ENCODE data around the gene NEMP1.

The NEMP1 gene

DNA sequence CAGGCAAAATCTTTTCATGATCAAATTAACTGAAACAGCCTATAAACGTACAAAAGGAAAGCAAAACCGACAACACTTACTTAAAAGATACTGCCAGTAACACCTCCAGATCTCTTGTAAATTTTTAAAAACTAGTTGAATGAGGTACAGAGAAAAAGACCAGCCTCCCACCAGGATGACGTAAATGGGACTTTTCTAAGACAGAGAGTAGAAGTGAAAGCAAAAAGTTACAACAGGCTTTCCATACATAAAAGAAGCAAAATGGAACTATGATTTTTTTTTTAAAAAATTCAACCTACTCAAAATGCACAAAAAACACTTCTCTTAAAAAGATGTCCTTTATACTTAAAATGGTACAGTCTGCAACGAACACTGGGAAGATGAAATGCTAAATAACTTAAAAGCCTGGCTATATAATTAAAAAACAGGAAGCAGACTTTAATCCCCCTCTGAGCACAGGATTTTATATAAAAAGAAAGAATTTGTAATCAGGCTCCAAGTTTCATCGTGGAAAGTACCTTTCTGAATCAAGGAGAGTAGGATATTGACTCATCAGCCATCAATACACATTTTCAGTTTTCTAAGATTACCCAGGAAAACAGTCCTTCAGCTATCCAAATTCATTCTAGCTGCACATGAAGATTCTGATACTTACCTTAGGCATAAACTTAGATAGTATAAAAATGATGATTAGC lies 14.5 kb downstream of the NEMP1 start (continued):
- TF ChIP-seq OSR1 (CRISPR knock-in tag; IDR thresholded peaks at IDR 0.05) (no peak), TOX (CRISPR knock-in tag; IDR thresholded peaks at IDR 0.05; ENCODE audit: borderline replicate concordance) (no peak), GLIS3 (CRISPR knock-in tag; IDR thresholded peaks at IDR 0.05) (no peak)

DNA sequence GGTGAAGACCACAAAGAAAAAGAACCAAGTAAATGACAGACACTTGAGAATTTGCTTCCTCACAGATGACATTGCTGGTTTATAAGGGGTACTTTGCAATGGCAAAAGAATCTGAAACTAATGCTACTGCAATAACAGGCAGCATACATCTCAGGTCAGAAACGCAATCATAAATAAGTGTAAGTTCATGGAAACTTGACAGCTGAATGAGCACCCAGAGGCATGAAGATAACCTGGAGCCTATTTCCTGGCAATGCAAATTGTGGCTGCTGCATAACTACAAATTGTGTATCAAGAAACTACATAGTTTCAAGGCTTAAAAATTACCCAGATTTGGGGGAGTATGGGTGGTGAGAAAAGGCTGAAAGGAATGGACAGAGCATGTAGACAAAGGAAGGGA lies 20.1 kb downstream of the NEMP1 start:
- ATAC-seq = no peak
- TF ChIP-seq, protein P1, sequence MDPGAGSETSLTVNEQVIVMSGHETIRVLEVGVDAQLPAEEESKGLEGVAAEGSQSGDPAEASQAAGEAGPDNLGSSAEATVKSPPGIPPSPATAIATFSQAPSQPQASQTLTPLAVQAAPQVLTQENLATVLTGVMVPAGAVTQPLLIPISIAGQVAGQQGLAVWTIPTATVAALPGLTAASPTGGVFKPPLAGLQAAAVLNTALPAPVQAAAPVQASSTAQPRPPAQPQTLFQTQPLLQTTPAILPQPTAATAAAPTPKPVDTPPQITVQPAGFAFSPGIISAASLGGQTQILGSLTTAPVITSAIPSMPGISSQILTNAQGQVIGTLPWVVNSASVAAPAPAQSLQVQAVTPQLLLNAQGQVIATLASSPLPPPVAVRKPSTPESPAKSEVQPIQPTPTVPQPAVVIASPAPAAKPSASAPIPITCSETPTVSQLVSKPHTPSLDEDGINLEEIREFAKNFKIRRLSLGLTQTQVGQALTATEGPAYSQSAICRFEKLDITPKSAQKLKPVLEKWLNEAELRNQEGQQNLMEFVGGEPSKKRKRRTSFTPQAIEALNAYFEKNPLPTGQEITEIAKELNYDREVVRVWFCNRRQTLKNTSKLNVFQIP (CRISPR knock-in tag; IDR thresholded peaks at IDR 0.05; ENCODE audit: borderline replicate concordance, low read depth) = no peak
- TF ChIP-seq, protein P2, sequence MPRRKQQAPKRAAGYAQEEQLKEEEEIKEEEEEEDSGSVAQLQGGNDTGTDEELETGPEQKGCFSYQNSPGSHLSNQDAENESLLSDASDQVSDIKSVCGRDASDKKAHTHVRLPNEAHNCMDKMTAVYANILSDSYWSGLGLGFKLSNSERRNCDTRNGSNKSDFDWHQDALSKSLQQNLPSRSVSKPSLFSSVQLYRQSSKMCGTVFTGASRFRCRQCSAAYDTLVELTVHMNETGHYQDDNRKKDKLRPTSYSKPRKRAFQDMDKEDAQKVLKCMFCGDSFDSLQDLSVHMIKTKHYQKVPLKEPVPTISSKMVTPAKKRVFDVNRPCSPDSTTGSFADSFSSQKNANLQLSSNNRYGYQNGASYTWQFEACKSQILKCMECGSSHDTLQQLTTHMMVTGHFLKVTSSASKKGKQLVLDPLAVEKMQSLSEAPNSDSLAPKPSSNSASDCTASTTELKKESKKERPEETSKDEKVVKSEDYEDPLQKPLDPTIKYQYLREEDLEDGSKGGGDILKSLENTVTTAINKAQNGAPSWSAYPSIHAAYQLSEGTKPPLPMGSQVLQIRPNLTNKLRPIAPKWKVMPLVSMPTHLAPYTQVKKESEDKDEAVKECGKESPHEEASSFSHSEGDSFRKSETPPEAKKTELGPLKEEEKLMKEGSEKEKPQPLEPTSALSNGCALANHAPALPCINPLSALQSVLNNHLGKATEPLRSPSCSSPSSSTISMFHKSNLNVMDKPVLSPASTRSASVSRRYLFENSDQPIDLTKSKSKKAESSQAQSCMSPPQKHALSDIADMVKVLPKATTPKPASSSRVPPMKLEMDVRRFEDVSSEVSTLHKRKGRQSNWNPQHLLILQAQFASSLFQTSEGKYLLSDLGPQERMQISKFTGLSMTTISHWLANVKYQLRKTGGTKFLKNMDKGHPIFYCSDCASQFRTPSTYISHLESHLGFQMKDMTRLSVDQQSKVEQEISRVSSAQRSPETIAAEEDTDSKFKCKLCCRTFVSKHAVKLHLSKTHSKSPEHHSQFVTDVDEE (CRISPR knock-in tag; IDR thresholded peaks at IDR 0.05) = no peak
- TF ChIP-seq ARNTL (CRISPR knock-in tag; IDR thresholded peaks at IDR 0.05; ENCODE audit: borderline replicate concordance, low read depth) (no peak), PPARA (CRISPR knock-in tag; IDR thresholded peaks at IDR 0.05; ENCODE audit: borderline replicate concordance) (no peak), ZNF70 (CRISPR knock-in tag; IDR thresholded peaks at IDR 0.05) (no peak)

DNA sequence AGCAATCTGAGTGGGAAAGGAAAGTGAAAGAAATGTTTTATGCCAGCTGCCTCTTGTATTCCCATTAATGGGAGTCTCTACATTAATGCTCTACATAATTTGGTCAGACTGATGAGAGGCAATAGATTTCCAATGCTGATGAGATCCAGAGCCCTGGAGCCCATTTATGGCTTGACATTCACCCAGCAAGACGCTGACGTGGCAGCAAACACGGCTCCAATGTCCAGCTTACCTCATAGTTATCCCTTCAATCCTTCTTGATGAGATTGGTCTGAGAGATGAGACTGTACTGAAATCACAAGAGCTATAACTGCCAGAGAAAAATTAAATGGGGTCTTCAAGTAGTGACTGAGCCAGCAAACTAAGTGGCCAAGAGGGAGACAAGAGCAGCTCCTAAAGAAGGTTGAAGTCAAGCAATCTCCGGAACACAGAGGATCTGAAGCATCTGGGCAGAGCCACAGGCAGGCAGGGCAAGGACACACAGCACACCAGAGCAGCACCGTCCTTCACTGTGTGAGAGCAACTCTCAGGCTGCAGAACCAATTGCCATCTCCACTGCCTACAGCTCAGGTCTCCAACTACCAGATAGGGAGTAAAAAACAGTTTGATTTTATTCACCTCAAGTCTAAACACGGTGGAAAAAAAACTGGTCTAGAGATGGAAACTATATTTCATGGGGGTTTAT lies 21.4 kb downstream of the NEMP1 start:
- no peak for ATAC-seq
- TF ChIP-seq ARNTL (CRISPR knock-in tag; IDR thresholded peaks at IDR 0.05; ENCODE audit: borderline replicate concordance, low read depth) (no peak), GLIS3 (CRISPR knock-in tag; IDR thresholded peaks at IDR 0.05) (no peak), OSR1 (CRISPR knock-in tag; IDR thresholded peaks at IDR 0.05) (no peak)
- TF ChIP-seq, protein P3, sequence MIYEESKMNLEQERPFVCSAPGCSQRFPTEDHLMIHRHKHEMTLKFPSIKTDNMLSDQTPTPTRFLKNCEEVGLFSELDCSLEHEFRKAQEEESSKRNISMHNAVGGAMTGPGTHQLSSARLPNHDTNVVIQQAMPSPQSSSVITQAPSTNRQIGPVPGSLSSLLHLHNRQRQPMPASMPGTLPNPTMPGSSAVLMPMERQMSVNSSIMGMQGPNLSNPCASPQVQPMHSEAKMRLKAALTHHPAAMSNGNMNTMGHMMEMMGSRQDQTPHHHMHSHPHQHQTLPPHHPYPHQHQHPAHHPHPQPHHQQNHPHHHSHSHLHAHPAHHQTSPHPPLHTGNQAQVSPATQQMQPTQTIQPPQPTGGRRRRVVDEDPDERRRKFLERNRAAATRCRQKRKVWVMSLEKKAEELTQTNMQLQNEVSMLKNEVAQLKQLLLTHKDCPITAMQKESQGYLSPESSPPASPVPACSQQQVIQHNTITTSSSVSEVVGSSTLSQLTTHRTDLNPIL (CRISPR knock-in tag; IDR thresholded peaks at IDR 0.05; ENCODE audit: low read depth) = no peak
- TF ChIP-seq, protein P4, sequence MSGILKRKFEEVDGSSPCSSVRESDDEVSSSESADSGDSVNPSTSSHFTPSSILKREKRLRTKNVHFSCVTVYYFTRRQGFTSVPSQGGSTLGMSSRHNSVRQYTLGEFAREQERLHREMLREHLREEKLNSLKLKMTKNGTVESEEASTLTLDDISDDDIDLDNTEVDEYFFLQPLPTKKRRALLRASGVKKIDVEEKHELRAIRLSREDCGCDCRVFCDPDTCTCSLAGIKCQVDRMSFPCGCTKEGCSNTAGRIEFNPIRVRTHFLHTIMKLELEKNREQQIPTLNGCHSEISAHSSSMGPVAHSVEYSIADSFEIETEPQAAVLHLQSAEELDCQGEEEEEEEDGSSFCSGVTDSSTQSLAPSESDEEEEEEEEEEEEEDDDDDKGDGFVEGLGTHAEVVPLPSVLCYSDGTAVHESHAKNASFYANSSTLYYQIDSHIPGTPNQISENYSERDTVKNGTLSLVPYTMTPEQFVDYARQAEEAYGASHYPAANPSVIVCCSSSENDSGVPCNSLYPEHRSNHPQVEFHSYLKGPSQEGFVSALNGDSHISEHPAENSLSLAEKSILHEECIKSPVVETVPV (CRISPR knock-in tag; IDR thresholded peaks at IDR 0.05) = no peak

DNA sequence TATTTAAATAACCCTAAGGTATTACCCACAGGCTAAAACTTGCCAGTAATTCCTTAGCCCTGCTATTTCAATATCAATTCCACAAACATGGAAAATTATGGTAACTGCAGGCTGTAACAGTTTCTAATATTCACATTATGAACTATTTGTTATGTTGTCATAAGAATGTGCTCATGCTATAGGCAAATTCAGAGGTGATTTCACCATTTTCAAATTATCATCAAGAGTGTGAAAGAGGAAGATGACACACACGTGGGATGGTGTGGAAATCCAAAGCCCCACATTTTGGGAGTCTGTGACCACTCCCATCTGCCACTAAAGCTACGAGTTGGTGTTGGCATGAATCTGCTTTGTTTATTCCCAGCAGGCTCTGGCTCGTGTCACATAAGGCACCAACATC lies 22.8 kb downstream of the NEMP1 start:
- no peak for ATAC-seq
- TF ChIP-seq ZNF70 (CRISPR knock-in tag; IDR thresholded peaks at IDR 0.05) = no peak
- no peak for TF ChIP-seq ZFP30 (CRISPR knock-in tag; IDR thresholded peaks at IDR 0.05)
- no peak for TF ChIP-seq ZNF565 (CRISPR knock-in tag; conservative IDR thresholded peaks at IDR 0.05; ENCODE audit: low read depth)
- no peak for TF ChIP-seq ISL1 (CRISPR knock-in tag; IDR thresholded peaks at IDR 0.05)
- TF ChIP-seq TOX (CRISPR knock-in tag; IDR thresholded peaks at IDR 0.05; ENCODE audit: borderline replicate concordance) = no peak
- TF ChIP-seq CSDC2 (CRISPR knock-in tag; IDR thresholded peaks at IDR 0.05) = no peak
- TF ChIP-seq, protein P1 (CRISPR knock-in tag; IDR thresholded peaks at IDR 0.05; ENCODE audit: borderline replicate concordance, low read depth) = no peak
- no peak for TF ChIP-seq ZC3H10 (CRISPR knock-in tag; IDR thresholded peaks at IDR 0.05)
- no peak for TF ChIP-seq ESRRG (CRISPR knock-in tag; IDR thresholded peaks at IDR 0.05)
- TF ChIP-seq RARB (CRISPR knock-in tag; IDR thresholded peaks at IDR 0.05) = no peak
- no peak for TF ChIP-seq TCF4 (CRISPR knock-in tag; IDR thresholded peaks at IDR 0.05; ENCODE audit: borderline replicate concordance)
- TF ChIP-seq, protein P3 (CRISPR knock-in tag; IDR thresholded peaks at IDR 0.05; ENCODE audit: low read depth) = no peak
- TF ChIP-seq, protein P4 (CRISPR knock-in tag; IDR thresholded peaks at IDR 0.05) = no peak
- no peak for TF ChIP-seq PPARA (CRISPR knock-in tag; IDR thresholded peaks at IDR 0.05; ENCODE audit: borderline replicate concordance)
- TF ChIP-seq BACH2 (CRISPR knock-in tag; IDR thresholded peaks at IDR 0.05; ENCODE audit: borderline replicate concordance) = no peak
- TF ChIP-seq OSR1 (CRISPR knock-in tag; IDR thresholded peaks at IDR 0.05) = no peak
- TF ChIP-seq, protein P5, sequence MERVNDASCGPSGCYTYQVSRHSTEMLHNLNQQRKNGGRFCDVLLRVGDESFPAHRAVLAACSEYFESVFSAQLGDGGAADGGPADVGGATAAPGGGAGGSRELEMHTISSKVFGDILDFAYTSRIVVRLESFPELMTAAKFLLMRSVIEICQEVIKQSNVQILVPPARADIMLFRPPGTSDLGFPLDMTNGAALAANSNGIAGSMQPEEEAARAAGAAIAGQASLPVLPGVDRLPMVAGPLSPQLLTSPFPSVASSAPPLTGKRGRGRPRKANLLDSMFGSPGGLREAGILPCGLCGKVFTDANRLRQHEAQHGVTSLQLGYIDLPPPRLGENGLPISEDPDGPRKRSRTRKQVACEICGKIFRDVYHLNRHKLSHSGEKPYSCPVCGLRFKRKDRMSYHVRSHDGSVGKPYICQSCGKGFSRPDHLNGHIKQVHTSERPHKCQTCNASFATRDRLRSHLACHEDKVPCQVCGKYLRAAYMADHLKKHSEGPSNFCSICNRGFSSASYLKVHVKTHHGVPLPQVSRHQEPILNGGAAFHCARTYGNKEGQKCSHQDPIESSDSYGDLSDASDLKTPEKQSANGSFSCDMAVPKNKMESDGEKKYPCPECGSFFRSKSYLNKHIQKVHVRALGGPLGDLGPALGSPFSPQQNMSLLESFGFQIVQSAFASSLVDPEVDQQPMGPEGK (CRISPR knock-in tag; IDR thresholded peaks at IDR 0.05; ENCODE audit: borderline replicate concordance) = no peak

Data from SK-N-SH treated with all-trans-retinoic acid at 6 μM for 48 hours (cell line).